Putamen (tissue), 1 donor: ENCODE results near the gene FAS.

Experiments
- DNase-seq: peaks from one replicate; pipeline ENCODE4 v3.0.0-alpha.2; 2016; ENCODE audit warnings: low spot score

Gene FAS

DNA sequence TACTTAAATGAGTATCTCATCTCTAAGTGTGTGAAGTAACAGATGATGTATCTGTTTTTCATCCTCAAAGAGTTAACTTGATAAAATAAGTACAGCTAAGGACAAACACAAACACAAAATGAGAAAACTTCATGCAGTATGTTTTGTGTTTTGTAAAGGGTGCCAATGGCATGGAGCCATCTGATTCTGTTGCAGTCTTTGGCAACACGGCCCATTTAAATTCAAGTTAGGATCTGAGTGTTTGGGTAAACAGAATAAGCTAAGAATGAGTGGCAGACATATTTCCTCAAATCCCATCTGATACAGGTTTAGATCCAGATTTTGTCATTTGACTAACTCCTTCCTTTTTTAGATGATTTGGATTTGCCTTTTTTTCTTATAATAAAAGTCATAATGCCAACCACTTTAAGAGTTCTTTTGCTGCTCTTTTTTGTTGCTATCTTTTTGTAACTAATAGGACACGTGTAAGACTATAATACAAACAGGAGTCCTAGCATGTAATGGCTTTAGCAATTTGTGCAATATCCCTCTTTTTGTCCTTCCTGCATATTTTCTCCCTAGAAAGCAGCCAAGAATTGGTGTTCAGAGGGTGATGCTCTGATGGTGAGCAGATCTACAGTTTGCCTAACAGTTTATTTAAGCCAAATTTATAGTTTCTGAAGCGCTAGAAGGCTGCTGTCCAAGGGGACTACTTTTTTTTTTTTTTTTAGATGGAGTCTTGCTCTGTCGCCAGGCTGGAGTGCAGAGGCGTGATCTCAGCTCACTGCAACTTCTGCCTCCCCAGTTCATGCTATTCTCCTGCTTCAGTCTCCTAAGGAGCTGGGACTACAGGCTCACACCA lies 19.2 kb upstream of the FAS start:
- no peak for DNase-seq

DNA sequence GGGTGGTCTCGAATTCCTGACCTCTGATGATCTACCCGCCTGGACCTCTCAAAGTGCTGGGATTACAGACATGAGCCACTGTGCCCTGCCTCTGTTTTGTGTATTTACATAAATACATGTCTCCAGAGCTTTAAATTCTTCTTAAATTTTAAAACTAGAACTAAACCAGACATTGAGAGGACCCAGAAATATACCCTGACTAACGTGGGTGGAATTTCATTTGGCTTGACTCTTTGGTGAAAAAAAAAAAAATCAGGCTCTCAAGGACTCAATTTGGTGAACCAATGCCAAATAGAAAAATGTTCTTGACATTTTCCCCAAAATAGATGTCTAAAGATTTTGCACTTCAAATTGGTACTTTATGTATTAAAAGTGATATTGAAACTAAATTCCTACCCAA lies 16.6 kb upstream of the FAS start:
- DNase-seq = no peak

DNA sequence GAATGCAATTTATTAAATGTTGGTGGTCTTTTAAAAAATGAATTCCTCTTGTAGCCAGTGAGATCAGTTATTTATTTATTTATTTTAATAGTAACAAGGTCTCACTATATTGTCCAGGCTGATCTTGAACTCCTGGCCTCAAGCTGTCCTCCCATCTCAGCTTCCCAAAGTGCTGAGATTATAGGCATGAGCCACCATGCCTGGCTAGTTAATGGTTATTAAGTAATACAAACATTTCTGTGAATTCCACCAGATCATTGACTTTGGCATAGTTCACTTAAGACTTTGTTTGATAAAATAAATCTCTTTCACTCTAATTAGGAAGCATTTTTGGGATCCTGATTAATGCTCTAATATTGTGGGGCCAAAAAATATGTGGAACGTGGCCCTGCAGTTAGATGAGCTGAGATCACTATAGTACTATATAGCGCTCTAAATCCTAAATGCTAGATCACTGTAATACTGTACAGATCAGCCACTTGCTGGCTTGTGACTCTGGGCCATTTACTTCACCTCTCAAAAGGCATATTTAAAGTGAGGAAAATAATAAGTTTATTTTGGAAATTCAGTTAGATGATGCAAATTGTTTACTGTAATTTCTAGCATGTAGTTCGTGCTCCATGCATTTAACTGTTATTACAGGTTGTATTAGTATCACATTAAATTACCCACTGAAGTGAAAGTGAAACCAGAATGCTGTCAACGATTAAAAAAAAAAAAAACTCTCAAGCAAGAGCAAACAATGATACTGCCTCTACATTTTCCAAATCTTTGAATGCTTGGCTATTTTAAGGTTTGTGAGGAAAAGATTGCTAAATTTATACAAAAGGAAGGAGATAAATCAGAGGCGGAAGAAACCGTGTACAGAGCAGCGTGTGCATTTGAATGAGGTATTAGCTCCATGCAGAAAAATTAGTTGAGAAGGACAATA lies 15.9 kb upstream of the FAS start:
- no peak for DNase-seq

- DNase-seq = no peak
Observed at GRCh38 chr10:88975377-88975720, 15.2 kb upstream of the FAS start.

DNA sequence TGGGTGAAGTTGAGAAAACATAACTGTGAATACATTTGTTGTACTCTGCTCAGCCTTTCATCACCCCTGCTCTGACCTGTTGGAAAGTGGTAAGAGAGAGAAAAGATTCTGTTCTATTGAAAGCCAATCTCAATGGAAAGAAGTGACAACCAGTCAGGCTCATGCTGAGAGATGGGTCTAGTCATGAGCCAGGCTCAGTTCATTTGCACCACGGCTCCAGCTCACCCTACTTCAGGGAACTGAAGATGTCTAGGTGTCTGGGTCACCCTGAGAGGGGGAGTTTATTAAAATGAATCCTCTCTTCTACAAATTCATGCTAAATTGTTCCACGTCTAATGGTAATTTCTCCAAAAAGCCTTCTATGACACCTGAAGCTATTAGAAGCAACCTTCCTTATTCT lies 12.1 kb upstream of the FAS start:
- no peak for DNase-seq

GRCh38 chr10:88979153-88979562 lies 11.4 kb upstream of the FAS start:
- DNase-seq = no peak

GRCh38 chr10:88979603-88980002 lies 11.0 kb upstream of the FAS start:
- no peak for DNase-seq

DNA sequence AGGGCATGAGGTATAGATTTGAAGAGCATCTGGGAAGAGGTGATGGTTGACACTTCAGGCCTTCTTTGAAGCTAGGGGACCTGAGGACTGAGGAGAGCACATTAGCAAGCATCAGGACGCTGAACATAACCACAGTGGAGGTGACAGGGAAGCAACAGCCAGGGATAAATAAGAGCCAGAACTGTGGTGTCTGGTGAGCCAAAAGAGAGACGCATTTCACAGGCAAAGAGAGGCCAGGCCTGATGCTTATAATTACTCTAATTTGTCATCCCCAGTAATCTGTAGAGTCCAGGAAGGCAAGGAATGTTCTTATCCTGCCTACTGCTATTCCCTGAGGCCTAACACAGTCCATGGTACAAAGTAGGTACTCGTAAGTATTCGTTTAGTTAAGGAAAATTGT lies 10.4 kb upstream of the FAS start:
- no peak for DNase-seq

DNA sequence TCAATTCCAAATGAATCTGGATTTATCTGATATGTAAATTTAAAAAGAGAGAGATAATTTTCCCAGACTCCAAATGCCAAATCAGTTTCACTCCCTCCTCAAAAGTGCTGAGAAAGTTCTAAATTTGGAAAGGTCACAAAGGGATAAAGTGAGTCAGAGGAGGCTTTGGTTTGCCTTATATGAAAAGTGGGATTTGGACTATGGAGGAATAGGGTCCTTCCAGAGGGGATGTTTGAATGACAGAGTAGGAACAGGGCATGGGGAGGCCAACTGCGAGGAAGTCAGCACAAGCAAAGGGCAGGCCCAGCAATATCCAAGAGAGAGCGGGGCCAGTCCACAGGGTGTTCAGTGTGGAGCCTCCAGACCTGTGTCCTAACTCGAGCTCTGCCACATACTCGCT lies 9.8 kb upstream of the FAS start:
- DNase-seq = no peak

DNA sequence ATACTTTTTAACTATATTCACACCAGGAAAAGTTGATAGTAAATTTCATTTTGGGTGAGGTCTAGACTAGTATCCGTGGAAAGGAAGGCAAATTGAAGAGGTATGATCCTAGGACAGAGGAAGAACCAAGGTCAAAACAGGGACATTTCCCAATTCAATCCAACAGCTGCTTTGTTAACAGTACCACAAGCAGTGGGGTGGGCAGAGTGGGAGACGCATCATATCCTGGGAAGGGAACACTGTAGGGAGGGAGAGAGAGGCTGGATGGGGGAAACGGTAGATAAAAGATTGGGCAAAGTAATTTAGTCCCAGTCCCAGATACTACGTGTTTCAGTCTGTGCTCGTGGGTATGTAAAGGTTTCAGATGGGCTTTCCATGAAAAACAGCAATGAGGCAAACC lies 9.2 kb upstream of the FAS start:
- DNase-seq = no peak

DNA sequence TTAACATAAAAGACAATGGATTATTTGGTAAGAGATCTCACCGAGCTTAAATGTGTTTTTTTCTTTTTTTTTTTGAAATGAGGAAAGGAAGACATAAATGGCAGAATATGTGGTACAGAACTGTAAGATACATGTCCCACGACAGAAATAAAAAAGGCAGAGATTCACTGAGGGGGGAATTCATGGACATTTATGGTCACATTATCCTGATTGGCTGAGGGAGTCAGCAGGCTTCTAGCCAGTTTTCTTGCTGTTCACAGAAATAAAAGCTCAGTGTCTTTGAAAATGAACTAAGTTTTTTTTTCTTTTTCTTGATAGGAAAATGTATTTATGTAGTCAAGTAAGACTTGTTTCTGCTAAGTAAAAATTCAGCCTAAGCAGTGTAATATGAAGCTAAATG lies 8.2 kb upstream of the FAS start:
- no peak for DNase-seq

DNA sequence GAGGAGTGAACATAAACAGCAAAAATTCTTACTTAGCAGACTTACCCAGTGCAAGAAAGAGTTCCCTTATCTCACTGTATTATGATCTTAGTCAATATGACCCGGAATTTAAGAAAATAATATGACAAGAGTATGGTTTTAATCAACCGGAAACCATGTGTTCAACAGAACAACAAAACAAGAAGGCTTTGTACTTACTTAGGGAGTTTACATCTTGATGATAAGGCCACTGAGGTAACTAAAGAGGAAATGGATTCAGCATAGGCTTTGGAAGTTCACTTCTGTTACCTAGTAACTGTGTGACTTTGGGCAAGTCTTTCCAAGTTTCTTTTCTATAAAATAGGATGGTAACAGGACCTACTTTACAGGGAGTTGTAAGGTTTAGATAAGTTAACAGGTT lies 7.4 kb upstream of the FAS start:
- DNase-seq = no peak

GRCh38 chr10:88983939-88984338 lies 6.7 kb upstream of the FAS start:
- DNase-seq = no peak

DNA sequence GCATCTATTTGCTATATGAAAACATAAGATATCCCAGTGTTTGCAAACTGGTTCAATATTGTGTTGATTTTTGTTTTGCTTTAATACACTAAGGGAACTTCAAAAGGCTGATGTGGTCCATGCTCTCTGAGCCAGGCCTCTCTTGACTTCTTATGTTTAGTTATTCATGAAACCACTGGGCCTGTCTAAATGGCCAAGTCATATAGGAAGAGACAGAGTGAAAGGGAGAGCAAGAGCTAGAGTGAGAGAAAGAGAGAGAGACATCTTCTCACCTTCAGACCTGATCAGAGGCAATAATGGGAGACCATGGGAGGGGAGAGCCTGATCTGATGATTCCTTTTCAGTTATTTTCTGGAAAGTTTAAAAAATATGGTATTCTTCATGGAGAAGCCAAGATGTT lies 6.1 kb upstream of the FAS start:
- DNase-seq = no peak

DNA sequence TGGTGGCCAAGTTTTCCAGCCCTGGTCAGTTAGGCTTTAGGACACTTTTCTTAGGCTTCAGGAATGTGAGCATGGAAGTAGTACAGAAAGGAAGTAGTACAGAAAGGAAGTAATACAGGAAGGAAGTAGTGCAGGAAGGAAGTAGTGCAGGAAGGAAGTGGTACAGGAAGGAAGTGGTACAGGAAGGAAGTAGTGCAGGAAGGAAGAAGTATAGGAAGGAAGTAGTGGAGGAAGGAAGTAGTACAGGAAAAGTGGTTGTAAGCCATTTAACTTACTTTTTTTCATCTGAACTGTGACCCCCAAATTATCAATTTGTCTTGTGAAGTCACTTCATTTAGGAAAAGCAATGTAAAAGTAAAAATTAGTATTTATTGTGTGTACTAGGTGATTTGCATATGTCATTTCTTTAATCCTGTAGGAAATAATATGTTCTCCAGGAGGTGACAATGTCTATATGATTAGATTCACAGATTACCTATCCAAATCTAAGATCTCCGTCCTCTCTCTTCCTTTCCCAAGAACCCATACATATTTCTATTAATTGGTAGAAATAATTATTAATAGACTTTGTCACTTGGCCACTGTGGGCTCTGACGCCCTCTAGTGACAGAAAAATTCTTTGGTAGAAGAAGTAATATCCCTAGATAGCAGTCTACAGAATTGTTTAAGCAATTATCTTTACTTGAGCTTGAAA lies 3.9 kb upstream of the FAS start:
- DNase-seq = no peak

GRCh38 chr10:88987243-88987725 lies 3.3 kb upstream of the FAS start:
- no peak for DNase-seq

DNA sequence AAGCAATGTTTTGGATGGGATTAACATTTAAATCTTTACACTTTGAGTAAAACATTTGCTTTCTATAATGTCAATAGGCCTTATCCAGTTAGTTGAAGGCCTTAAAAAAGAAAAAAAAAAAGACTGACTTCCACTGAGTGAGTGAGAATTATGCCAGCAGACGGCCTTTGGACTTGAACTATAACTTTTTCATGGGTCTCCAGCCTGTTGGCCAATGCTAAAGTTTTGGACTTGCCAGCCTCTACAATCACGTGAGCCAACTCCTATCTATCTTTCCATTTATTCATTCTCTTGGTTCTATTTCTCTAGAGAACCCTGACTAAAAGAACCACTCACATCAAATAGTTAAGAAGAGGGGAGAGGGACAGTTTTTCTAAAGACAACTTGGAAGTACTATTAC lies 2.8 kb upstream of the FAS start:
- no peak for DNase-seq

DNA sequence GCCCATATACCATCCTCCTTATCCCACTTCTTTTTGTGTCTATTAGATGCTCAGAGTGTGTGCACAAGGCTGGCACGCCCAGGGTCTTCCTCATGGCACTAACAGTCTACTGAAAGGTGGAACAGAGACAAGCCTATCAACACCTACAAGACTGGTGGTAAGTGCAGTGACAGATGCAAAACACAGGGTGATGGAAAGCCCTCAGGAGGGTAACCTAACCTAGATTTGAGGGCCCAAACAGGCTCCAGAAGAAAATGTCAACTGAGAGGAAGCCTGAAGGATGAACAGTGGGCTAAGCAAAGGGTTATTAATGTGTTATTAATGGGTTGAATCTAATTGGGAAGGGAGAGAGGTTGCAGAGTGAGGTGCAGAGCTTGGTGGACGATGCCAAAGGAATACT lies 1.2 kb upstream of the FAS start:
- no peak for DNase-seq

DNA sequence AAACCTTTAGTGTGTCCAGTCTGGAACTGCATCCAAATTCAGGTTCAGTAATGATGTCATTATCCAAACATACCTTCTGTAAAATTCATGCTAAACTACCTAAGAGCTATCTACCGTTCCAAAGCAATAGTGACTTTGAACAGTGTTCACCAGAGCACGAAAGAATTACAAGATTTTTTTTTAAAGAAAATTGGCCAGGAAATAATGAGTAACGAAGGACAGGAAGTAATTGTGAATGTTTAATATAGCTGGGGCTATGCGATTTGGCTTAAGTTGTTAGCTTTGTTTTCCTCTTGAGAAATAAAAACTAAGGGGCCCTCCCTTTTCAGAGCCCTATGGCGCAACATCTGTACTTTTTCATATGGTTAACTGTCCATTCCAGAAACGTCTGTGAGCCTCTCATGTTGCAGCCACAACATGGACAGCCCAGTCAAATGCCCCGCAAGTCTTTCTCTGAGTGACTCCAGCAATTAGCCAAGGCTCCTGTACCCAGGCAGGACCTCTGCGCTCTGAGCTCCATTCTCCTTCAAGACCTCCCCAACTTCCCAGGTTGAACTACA lies 694 bp upstream of the FAS start:
- no peak for DNase-seq

- DNase-seq = peak; percentile 22
Observed at GRCh38 chr10:88991161-88991898, 732 bp downstream of the FAS start.

- DNase-seq = no peak
Observed at GRCh38 chr10:88991899-88992320, 1.3 kb downstream of the FAS start.
